Activated naive CD8-positive, alpha-beta T cell treated with anti-CD3 and anti-CD28 coated beads for 36 hours (primary cell): ENCODE data around the gene PRMT7. TPM values are rescaled to one million over a fixed set of nuclear protein-coding genes. Genes with fewer than 3 reads are reported as not detected.

ENCODE experiments used
- DNase-seq: peaks from one replicate; pipeline ENCODE4 v3.0.0; 2021
- H3K27ac Mint-ChIP-seq: one replicate; pipeline ENCODE4 v1.8.0; 2022; ENCODE audit warnings: mild to moderate bottlenecking, moderate library complexity, mixed read lengths
- H3K27me3 Mint-ChIP-seq: one replicate; pipeline ENCODE4 v1.8.0; 2022; ENCODE audit warnings: mild to moderate bottlenecking, mixed read lengths
- H3K36me3 Mint-ChIP-seq: one replicate; pipeline ENCODE4 v1.8.0; 2021; ENCODE audit warnings: mild to moderate bottlenecking, mixed read lengths
- H3K4me1 Mint-ChIP-seq: one replicate; pipeline ENCODE4 v1.8.0; 2021; ENCODE audit warnings: mixed read lengths
- H3K4me3 Mint-ChIP-seq: one replicate; pipeline ENCODE4 v1.8.0; 2022; ENCODE audit warnings: mild to moderate bottlenecking, moderate library complexity, mixed read lengths
- H3K9me3 Mint-ChIP-seq: one replicate; pipeline ENCODE4 v1.8.0; 2022; ENCODE audit warnings: mixed read lengths
- total RNA-seq, 2 experiments: library from RNA; stranded (reverse); gene quantifications; one replicate each; pipeline ENCODE4 v1.2.3, GENCODE V29; 2021

PRMT7 gene
- total RNA-seq, 2 experiments from 2014 or later: 68.9 to 72.0 TPM

DNA sequence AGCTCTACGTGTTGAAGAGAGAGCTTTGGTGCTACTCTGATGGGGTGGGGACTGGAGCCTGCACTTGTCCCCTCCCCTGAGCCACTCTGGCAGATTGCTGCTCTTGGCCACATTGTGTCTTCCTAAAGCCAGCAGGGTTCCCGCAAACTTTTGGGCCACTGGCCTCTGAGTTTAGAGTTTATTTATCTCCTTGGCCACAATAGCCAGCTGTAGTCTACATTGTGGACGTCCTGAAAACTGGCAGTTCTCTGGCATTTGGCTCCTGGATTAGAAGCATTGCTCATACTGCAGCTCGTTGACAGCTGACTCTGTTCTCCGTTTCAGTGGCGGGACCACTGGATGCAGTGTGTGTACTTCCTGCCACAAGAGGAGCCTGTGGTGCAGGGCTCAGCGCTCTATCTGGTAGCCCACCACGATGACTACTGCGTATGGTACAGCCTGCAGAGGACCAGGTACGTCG, 34.6 kb downstream of the PRMT7 start:
- H3K27ac Mint-ChIP-seq: no peak overlapping the region
- peaks cover 42% of the 10 kb centered on the region for H3K36me3 Mint-ChIP-seq
- peak; percentile 40 for DNase-seq

DNA sequence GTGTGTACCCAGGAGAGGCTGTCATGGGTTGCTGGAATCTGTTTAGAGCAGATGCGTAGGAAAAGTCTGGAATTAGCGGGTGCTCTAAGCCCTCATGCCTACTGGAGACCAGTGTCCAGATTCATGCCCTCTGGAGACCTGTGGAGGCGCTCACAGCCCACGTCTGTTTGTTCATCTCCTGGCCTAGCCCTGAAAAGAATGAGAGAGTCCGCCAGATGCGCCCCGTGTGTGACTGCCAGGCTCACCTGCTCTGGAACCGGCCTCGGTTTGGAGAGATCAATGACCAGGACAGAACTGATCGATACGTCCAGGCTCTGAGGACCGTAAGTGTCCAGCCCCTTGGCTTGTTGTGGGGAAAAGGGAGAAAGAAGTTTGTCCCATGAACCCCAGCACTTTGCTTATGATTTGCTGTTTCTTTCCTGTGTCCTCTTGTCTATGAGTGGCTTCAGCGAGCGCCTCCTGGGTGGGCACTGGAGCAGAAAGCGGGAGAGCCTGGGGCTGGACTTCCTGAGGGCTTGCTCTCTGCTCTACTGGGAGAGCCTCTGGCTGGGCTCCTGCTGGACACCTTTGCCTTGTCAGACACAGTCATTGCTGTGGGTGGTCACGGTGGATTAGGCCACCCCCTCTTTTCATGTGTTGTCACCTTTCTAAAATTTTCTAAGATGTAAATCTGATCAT, 35.3 kb downstream of the PRMT7 start:
- Mint-ChIP-seq H3K9me3 (no peaks in the 10 kb centered on the region), H3K27ac (no peak overlapping the region), H3K4me3 (no peak overlapping the region), H3K27me3 (no peaks in the 10 kb centered on the region), H3K36me3 (peaks cover 38% of the 10 kb centered on the region), H3K4me1 (peaks cover 18% of the 10 kb centered on the region)
- DNase-seq: no peak

More for the DNA sequence above, 34.6 kb downstream of the PRMT7 start:
- no peak overlapping the region for H3K4me3 Mint-ChIP-seq
- no peaks in the 10 kb centered on the region for H3K27me3 Mint-ChIP-seq
- no peaks in the 10 kb centered on the region for H3K9me3 Mint-ChIP-seq
- H3K4me1 Mint-ChIP-seq: peaks cover 18% of the 10 kb centered on the region

DNA sequence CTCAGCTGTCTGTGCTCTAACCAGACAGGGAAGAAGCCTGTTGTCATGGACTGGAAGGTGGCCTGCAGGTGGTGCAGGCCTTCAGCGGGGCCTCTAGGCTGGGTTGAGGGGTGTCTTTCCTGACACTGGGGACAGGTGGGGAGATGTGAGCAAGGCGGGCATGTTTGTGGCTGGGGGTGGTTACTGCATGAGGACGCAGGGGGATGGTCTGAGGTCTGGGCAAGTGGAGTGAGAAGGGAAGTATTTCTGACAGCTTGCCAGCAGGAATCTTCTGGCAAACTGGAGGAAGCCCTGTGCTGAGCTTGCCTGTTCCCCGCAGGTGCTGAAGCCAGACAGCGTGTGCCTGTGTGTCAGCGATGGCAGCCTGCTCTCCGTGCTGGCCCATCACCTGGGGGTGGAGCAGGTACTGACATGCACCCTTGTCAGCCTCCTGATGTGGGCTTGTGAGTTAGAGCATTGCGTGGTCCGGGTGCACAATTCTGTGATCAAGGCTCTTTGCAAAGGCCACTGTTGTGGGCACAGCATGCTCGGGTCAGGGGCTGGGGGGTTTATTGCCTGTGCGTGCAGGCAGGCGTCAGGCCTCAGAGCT, 36.2 kb downstream of the PRMT7 start:
- no peak for DNase-seq
- Mint-ChIP-seq H3K27me3 (no peaks in the 10 kb centered on the region), H3K4me1 (peaks cover 18% of the 10 kb centered on the region), H3K9me3 (no peaks in the 10 kb centered on the region), H3K4me3 (no peak overlapping the region), H3K27ac (no peak overlapping the region), H3K36me3 (peaks cover 36% of the 10 kb centered on the region)

DNA sequence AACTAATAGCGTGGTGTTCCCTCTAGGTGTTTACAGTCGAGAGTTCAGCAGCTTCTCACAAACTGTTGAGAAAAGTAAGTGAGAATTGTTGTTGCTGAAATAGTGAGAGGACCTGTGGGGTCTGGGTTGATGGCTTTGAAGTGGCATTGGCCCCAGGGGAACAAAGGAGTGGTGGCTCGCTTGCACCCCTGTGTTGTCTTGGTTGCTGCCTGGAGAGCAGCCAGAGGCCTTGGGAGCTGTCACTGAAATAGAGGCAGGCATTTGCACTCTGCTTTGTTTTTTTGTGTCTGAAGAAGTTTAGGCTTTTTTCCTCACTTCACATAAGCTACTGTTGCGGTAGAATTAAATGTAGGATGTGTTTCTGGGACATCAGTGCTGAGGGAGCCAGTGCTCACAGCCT, 36.8 kb downstream of the PRMT7 start:
- no peak for DNase-seq
- Mint-ChIP-seq H3K4me3 (no peak overlapping the region), H3K9me3 (no peaks in the 10 kb centered on the region), H3K27ac (no peak overlapping the region), H3K36me3 (peaks cover 36% of the 10 kb centered on the region), H3K27me3 (no peaks in the 10 kb centered on the region), H3K4me1 (peaks cover 18% of the 10 kb centered on the region)

DNA sequence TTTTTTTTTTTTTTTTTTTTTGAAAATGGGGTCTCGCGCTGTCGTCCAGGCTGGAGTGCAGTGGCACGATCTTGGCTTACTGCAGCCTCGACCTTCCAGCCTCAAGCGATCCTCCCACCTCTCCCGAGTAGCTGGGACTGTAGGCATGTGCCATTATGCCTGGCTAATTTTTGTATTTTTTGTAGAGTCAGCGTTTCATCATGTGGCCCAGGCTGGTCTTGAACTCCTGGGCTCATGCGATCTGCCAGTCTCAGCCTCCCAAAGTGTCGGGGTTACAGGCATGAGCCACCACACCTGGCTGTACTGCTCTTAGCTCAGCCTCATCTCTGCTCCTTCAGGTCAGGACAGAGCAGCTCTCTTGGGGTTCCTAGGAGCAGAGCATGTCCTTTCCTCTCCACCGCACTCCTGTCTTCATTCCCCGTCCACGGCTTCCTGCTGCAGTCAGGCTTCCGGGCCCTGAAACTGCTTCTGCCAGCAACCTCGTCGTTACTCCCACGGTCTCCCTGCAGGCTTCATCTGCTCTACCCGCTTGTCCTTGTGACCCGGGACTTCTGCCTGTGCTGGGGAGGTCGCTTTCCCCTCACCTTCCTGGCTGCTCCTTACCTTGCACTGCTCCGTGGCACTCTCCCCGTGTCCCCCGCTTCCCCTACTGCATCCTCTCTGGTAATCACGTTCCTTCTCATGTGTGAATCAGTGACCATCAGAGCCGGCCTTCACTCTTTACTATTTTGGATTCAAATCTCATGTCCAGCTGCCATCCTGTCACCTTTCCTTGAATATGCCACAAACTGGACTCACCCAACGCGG, 38.0 kb downstream of the PRMT7 start:
- H3K27me3 Mint-ChIP-seq: no peaks in the 10 kb centered on the region
- peaks cover 40% of the 10 kb centered on the region for H3K36me3 Mint-ChIP-seq
- no peaks in the 10 kb centered on the region for H3K9me3 Mint-ChIP-seq
- no peak for DNase-seq
- peaks cover 18% of the 10 kb centered on the region for H3K4me1 Mint-ChIP-seq
- H3K4me3 Mint-ChIP-seq: no peak overlapping the region
- no peak overlapping the region for H3K27ac Mint-ChIP-seq

DNA sequence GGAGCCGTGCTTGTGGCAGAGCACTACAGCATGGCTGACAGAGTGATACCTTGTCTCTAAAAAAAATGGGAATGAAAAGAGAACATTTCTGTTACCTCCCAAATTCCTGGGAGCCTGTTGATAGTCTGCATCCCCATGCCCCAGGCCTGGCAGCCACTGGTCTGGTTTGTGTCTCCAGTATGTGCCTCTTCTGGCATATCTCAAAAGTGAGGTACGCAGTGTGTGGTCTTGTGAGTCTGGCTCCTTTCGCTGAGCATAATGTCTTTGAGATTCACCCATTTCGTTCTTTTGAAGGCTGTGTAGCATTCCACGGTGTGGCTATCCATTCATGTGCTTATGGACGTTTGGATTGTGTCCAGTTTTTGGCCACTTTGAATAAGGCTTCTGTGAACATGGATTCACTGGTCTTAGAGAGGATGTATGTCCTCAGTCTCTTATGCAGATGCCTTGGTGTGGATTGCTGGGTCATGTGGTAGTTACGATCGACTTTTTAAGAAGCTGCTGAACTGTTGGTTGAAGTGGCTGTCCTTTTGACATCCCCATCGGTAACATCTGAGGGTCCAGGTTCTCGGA, 39.1 kb downstream of the PRMT7 start:
- Mint-ChIP-seq H3K4me1 (peaks cover 19% of the 10 kb centered on the region), H3K27me3 (no peaks in the 10 kb centered on the region), H3K36me3 (peaks cover 45% of the 10 kb centered on the region), H3K27ac (no peak overlapping the region), H3K9me3 (no peaks in the 10 kb centered on the region), H3K4me3 (no peak overlapping the region)
- DNase-seq: no peak

DNA sequence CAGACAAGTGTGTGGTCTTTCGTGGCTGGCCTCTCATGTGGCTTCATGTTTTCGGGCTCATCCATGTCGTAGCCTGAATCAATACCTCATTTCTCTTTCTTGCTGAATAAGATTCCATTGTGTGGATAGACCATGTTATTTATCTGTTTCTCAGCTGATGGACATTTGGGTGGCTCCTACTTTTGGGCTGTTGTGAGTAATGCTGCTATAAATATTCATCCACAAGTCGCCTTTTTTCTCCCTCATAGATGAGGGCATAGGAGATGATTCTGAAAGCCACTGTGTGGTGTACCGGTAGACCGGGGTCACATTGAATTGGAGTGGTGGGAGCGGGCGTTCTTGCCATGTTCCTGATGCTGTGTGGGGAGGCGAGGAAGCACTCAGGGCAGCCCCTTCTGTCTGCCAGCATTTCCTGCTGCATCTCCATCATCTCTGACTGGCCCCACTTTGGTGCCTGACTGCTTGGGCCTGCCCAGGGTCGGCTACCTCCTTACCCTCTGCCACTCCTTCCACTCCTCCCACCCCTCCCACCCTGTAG, 40.1 kb downstream of the PRMT7 start:
- Mint-ChIP-seq H3K4me3 (no peak overlapping the region), H3K9me3 (no peaks in the 10 kb centered on the region), H3K36me3 (peaks cover 47% of the 10 kb centered on the region), H3K27me3 (no peaks in the 10 kb centered on the region), H3K4me1 (peaks cover 19% of the 10 kb centered on the region), H3K27ac (no peak overlapping the region)
- DNase-seq: no peak

DNA sequence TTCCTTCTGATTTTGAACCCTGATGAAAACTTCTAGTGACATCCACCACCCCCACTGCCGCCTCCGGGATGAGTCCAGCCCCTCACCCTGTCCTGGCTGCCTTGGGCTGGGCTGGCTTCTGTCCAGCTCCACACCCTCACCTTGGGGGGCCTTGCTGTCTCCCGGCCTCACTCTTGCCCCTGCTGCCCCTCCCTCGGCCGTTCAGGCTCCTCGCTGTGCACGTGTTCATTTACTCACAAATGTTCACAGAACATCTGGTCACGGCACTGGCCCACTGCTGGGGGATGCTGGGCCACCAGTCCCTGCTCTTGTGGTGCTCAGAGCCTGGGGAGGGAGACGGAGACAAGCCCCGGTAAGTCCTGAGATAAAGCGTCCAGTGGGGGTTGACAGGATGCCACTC, 40.6 kb downstream of the PRMT7 start:
- Mint-ChIP-seq H3K9me3 (no peaks in the 10 kb centered on the region), H3K4me3 (no peak overlapping the region), H3K36me3 (peaks cover 46% of the 10 kb centered on the region), H3K27me3 (no peaks in the 10 kb centered on the region), H3K4me1 (peaks cover 23% of the 10 kb centered on the region), H3K27ac (no peak overlapping the region)
- no peak for DNase-seq

DNA sequence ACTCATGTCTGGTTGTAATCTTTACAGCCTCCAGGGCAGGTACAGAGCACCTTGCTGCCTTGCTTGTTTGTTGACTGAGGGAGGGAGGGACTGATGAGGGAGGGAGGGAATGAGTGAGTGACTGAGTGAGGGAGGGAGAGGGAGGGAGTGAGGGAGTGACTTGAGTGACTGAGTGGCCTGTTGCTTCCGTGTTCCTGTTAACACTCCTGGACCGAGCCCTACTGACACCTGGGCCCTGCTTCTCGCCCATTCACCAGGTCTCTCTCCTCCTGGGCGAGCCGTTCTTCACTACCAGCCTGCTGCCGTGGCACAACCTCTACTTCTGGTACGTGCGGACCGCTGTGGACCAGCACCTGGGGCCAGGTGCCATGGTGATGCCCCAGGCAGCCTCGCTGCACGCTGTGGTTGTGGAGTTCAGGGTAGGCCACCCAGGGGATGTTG, 41.2 kb downstream of the PRMT7 start:
- no peak overlapping the region for H3K27ac Mint-ChIP-seq
- peaks cover 42% of the 10 kb centered on the region for H3K36me3 Mint-ChIP-seq
- H3K27me3 Mint-ChIP-seq: no peaks in the 10 kb centered on the region
- DNase-seq: no peak
- no peaks in the 10 kb centered on the region for H3K9me3 Mint-ChIP-seq
- H3K4me3 Mint-ChIP-seq: no peak overlapping the region
- peaks cover 28% of the 10 kb centered on the region for H3K4me1 Mint-ChIP-seq

DNA sequence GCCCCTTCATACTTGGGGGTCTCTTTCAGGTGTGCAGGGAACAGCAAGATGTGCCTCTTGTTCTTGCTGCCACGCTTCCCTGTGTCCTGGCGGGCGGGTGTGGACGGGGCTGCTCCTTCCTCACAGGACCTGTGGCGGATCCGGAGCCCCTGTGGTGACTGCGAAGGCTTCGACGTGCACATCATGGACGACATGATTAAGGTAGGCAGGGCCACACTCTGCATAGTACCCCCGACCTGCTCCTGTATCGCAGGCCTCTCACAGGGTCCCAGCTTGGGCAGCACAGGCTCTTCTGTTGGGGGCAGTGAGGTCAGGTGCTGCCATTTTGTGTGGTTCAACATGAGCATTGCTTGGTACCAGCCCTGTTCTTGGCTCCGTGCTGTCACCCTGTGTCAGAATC, 42.5 kb downstream of the PRMT7 start:
- Mint-ChIP-seq H3K36me3 (peaks cover 48% of the 10 kb centered on the region), H3K4me3 (no peak overlapping the region), H3K27ac (no peak overlapping the region), H3K9me3 (no peaks in the 10 kb centered on the region), H3K4me1 (peaks cover 24% of the 10 kb centered on the region), H3K27me3 (no peaks in the 10 kb centered on the region)
- no peak for DNase-seq

DNA sequence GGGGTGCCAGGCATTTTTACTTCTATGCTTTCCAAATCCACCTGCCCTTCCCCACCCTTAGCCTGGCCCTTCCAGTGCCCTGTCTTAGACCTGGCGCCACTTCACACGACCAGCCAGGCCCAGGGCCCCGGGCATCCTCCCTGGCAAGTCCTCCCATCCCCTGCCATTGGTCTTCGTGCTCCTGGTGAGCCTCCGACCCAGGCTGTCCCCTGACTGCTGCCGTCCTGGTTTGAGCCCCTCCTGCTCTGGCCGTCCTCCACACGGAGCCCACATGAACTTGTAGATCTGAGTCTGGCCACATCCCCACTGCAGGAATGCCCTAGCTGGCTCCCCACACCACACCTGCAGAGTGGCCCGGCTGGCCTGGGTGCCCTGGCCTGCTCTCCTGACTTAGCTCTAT, 44.0 kb downstream of the PRMT7 start:
- Mint-ChIP-seq H3K27me3 (no peaks in the 10 kb centered on the region), H3K4me3 (no peak overlapping the region), H3K27ac (no peak overlapping the region), H3K4me1 (peaks cover 24% of the 10 kb centered on the region), H3K9me3 (no peaks in the 10 kb centered on the region), H3K36me3 (peaks cover 38% of the 10 kb centered on the region)
- DNase-seq: no peak

DNA sequence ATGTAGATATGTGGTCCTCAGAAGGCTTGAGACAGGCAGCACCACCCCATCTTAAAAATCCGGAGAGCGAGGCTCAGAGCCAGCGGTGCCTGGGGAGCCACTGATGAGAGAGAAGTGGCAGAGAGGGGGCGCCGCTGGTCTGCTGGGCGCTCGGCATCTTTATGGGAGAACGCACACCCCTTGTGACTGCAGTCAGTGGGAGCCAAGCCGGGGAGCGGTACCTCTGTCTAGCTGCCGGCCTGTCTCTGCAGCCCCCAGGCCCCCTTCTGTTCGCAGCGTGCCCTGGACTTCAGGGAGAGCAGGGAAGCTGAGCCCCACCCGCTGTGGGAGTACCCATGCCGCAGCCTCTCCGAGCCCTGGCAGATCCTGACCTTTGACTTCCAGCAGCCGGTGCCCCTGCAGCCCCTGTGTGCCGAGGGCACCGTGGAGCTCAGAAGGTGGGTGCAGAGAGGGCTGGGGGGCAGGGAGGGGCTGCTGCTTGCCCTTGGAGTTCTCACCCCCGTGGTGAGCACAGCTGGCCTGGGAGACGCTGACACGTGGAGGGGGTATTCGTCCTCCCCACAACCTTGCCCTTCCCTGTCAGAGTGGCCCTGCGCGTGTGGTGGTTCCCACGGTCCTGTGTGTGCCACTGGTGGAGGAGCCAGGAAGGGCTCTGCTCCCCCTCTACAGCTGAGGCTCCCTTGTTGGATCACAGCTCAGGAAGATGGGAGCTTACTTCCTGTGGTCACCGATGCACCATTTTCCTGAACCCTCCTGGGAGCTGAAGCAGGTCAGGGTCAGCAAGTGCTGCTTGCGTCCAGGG, 44.8 kb downstream of the PRMT7 start:
- Mint-ChIP-seq H3K27ac (no peak overlapping the region), H3K36me3 (peaks cover 37% of the 10 kb centered on the region)

DNA sequence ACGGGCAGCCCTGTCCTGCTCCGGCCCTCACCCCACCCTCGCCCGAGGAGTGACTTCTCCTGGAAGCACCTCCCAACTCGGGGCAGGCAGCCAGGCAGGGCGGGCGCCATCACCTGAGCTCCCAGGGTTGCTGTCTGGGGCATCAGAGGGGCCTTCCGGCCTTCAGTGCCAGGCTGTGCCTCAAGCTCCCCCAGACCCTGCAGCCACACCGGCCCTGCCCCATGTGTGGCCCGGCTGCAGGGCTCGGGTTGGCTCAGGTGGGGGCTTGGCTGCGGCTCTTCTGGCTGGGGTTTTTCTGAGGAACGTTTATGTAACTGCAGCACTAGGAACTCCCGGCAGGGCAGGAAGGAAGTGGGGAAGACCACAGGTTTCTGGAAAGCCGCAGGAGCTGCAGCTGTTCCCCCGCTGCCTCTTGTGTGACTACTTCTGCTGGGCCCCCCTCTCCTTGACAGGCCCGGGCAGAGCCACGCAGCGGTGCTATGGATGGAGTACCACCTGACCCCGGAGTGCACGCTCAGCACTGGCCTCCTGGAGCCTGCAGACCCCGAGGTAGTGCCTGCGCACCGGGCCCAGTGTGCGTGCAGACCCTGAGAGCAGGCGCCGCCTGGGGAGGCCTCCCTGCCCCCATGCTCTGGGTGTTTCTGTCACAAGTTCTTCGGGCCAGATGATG, 45.6 kb downstream of the PRMT7 start:
- Mint-ChIP-seq H3K36me3 (peaks cover 34% of the 10 kb centered on the region), H3K4me1 (peaks cover 24% of the 10 kb centered on the region), H3K4me3 (peak overlapping the region; percentile 45), H3K27ac (no peak overlapping the region), H3K27me3 (no peaks in the 10 kb centered on the region), H3K9me3 (no peaks in the 10 kb centered on the region)
- DNase-seq: peak; percentile 80

More for the DNA sequence above, 44.8 kb downstream of the PRMT7 start:
- peaks cover 24% of the 10 kb centered on the region for H3K4me1 Mint-ChIP-seq
- no peaks in the 10 kb centered on the region for H3K9me3 Mint-ChIP-seq
- no peak overlapping the region for H3K4me3 Mint-ChIP-seq
- no peak for DNase-seq
- no peaks in the 10 kb centered on the region for H3K27me3 Mint-ChIP-seq

DNA sequence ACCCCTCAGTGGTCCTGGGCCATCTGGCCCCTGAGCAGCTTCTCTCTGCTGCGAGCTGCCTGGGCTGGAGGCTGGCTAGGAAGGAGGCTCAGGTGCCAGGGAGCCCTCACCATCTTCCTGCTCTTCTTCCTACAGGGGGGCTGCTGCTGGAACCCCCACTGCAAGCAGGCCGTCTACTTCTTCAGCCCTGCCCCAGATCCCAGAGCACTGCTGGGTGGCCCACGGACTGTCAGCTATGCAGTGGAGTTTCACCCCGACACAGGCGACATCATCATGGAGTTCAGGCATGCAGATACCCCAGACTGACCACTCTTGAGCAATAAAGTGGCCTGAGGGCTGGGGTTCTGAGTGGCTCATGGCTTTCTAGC, 46.1 kb downstream of the PRMT7 start:
- no peak for DNase-seq
- H3K4me1 Mint-ChIP-seq: peaks cover 24% of the 10 kb centered on the region
- H3K9me3 Mint-ChIP-seq: no peaks in the 10 kb centered on the region
- no peaks in the 10 kb centered on the region for H3K27me3 Mint-ChIP-seq
- H3K36me3 Mint-ChIP-seq: peaks cover 33% of the 10 kb centered on the region
- H3K27ac Mint-ChIP-seq: no peak overlapping the region
- H3K4me3 Mint-ChIP-seq: no peak overlapping the region
